H1 (cell line): ENCODE results near the gene ADIPOR2. TPM values are rescaled to one million over a fixed set of nuclear protein-coding genes. Genes with fewer than 3 reads are reported as not detected.

ENCODE experiments used
- ASH2L ChIP-seq: fragments of 200-600, 300-600 bp; sonication (generic); IDR thresholded peaks from one replicate; pipeline ENCODE4 v1.7.1; 2017; ENCODE audit warnings: low read length
- ATF3 ChIP-seq: IDR thresholded peaks from 2 replicates; pipeline ENCODE4 v1.6.1; 2011; ENCODE audit warnings: low read depth, mild to moderate bottlenecking, low read length; ENCODE audit not compliant: insufficient read depth
- CHD2 ChIP-seq: IDR thresholded peaks from 2 replicates; pipeline ENCODE4 v1.6.1; 2012; ENCODE audit warnings: low read length, improper control_type of control experiment
- CHD7 ChIP-seq: fragments of 300-600 bp; sonication (generic); IDR thresholded peaks from 2 replicates; pipeline ENCODE4 v1.7.1; 2012; ENCODE audit warnings: low read length, moderate library complexity, mild to moderate bottlenecking, inconsistent platforms; ENCODE audit not compliant: insufficient replicate concordance
- GTF2F1 ChIP-seq: IDR thresholded peaks from 2 replicates; pipeline ENCODE4 v1.6.1; 2012; ENCODE audit warnings: low read depth, low read length, improper control_type of control experiment, borderline replicate concordance
- NANOG ChIP-seq: IDR thresholded peaks from 2 replicates; pipeline ENCODE4 v1.6.1; 2011; ENCODE audit warnings: low read length, low read depth, mild to moderate bottlenecking, inconsistent platforms; ENCODE audit not compliant: insufficient read depth, poor library complexity, severe bottlenecking
- RFX5 ChIP-seq: IDR thresholded peaks from 2 replicates; pipeline ENCODE4 v1.6.1; 2011; ENCODE audit warnings: low read depth, low read length, improper control_type of control experiment, borderline replicate concordance
- SP2 ChIP-seq: IDR thresholded peaks from 2 replicates; pipeline ENCODE4 v1.6.1; 2012; ENCODE audit warnings: mild to moderate bottlenecking, low read length, inconsistent platforms
- USF2 ChIP-seq: IDR thresholded peaks from 2 replicates; pipeline ENCODE4 v1.6.1; 2011; ENCODE audit warnings: low read length, improper control_type of control experiment
- polyA plus RNA-seq, 7 experiments: library from polyadenylated mRNA; depleted of rRNA in 3 of 7; stranded (reverse) in 5 of 7; unstranded in 2 of 7; fragments of >200 nt in 5 of 7; fragments of 200-250 nt in 2 of 7; gene quantifications; 1 replicate in 5 of 7; 2 replicates in 1 of 7; 4 replicates in 1 of 7; pipeline versions ENCODE4 v1.2.1 to v1.2.3, GENCODE V29; 2011 to 2013; ENCODE audit warnings: missing spikeins in 2 of 7, mixed read lengths in 2 of 7
- total RNA-seq: library from RNA; stranded (reverse); fragmentation: NEBNext Ultra II Directional; extraction: Animal tissue kit (Norgen Biotek cat#: 25700); gene quantifications from 2 replicates; pipeline ENCODE4 v1.2.1, GENCODE V29; 2021

Gene ADIPOR2
- total and polyA plus RNA-seq, 2 of the 8 experiments (the other 6 are each of a cell fraction or from before 2014, with no cell fraction given), result 17.5 to 50.8 TPM

- TF ChIP-seq CHD7 (no peak), NANOG (no peak), USF2 (no peak), RFX5 (no peak), SP2 (no peak), GTF2F1 (no peak), CHD2 (no peak), ATF3 (no peak), ASH2L (peak; percentile 79)
These were observed 28.0 kb upstream of the ADIPOR2 start (continued) for GRCh38 chr12:1662761-1663439.
